GM12865 (cell line): Measurements from ENCODE around the gene BLTP3B.
A peak's percentile ranks its signal among the peaks of the same experiment; 100 is the strongest.

Experiments
- DNase-seq: peaks from one replicate; pipeline ENCODE4 v3.0.0; 2010; ENCODE audit warnings: low read depth
- H3K4me3 ChIP-seq: 2 replicates; pipeline ENCODE4 v1.5.1; 2011; ENCODE audit warnings: mild to moderate bottlenecking, low read depth, low read length, control low read depth
- TF ChIP-seq, protein P1 (sequence below): IDR thresholded peaks from 2 replicates; pipeline ENCODE4 v1.5.1; 2011; ENCODE audit warnings: low read length, control low read depth, low read depth, inconsistent platforms; ENCODE audit not compliant: insufficient read depth; ENCODE audit errors: missing control alignments

Gene BLTP3B

DNA sequence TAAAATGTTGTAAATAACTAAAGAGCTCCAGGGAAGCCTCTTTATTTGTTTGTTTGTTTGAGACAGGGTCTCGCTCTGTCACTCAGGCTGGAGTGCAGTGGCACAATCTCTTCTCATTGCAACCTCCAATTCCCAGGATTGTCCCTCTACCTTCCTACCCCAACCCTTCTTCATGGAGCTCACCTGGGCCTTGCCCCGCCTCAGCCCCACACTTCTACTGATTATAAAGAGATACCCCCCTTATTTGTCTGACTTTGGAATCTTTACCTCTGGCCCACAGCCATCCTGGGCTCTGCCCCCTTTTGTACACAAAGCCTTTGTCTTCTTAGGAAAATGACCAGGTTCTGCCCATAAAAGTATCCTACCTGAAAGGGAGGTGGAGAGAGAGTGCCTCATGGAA lies 9.1 kb upstream of the BLTP3B start:
- H3K4me3 ChIP-seq = no peak overlapping the region
- TF ChIP-seq, protein P1, sequence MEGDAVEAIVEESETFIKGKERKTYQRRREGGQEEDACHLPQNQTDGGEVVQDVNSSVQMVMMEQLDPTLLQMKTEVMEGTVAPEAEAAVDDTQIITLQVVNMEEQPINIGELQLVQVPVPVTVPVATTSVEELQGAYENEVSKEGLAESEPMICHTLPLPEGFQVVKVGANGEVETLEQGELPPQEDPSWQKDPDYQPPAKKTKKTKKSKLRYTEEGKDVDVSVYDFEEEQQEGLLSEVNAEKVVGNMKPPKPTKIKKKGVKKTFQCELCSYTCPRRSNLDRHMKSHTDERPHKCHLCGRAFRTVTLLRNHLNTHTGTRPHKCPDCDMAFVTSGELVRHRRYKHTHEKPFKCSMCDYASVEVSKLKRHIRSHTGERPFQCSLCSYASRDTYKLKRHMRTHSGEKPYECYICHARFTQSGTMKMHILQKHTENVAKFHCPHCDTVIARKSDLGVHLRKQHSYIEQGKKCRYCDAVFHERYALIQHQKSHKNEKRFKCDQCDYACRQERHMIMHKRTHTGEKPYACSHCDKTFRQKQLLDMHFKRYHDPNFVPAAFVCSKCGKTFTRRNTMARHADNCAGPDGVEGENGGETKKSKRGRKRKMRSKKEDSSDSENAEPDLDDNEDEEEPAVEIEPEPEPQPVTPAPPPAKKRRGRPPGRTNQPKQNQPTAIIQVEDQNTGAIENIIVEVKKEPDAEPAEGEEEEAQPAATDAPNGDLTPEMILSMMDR = no peak
- DNase-seq = no peak

DNA sequence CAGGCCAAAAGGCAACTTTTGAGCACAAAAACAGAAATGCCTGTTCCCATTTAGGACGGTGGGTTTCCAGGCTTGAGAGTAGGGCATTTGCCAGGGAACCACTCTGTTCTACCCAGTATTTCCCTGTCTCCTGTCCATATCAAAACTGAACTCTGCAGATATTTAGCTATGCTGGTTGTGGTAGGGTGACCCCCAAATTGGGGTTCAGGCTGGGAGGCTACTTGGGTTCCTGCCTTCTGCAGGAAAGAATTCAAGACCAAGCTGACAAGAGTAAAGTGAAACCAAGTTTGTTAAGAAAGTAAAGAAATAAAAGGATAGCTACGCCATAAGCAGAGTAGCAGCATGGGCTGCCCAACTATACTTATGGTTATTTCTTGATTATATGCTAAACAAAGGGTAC lies 3.6 kb upstream of the BLTP3B start:
- TF ChIP-seq, protein P1 = no peak
- no peak for DNase-seq
- H3K4me3 ChIP-seq = no peak overlapping the region

DNA sequence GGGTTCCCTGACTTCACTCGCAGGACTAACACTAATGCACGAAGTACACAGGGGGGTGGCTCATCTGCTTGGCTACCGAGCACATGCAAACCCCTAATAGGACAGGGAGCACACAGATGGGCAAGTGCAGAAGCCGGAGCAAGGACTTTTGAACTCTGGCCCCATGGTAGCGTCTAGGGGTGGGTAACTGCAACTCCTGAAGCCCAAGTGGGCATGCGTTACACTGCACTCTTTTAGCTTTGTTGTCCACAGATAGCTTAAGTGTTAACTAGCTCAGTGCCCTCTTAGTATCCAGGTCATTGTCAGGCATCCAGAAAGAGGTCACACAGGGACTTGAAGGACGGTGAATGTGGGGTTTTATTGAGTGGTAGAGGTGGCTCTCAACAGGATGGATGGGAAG lies 3.0 kb upstream of the BLTP3B start:
- no peak for DNase-seq
- TF ChIP-seq, protein P1 = no peak
- H3K4me3 ChIP-seq = no peak overlapping the region

DNA sequence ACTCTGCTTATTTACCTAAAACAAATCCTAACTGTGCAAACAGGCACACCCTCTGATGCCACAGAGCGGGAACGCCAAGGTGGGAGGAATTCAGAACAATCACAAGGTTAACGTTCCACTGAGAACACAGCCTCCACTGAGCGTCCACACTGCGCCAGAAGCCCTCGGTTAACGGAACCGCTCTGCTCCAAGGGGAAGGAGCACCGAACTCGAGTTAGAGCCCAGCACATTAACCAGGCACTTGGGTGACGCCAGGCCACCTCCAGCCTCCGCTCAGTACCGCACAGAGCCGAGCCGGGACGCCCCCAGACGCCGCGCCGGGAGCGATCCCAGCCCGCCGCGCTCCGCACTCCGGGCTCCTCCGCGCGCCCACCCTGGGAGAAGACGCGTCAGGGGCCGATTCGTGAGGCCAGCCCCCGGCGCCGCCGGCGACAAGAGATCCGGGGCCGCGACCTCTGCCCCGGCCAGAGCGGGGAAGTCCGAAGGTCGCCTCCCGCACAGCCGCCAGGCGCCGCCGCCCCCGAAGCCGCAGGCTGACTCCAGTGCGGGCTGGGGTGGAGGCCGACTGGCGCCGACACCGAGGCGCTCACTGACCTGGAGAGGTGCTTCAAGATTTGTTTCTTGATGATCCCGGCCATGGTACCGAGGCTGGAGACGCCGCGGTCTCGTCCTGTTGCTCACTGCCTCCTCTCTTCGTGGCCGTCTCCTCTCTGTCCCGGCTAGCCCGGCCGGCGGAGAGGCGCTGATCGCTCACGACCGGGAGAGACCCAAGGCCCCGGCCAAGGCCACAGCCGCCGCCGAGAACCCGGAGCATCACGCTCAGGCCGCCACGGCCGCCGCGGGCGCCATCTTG lies 450 bp downstream of the BLTP3B start:
- TF ChIP-seq, protein P1 = no peak
- DNase-seq = peak; percentile 63
- peak overlapping the region; percentile 67 for H3K4me3 ChIP-seq

DNA sequence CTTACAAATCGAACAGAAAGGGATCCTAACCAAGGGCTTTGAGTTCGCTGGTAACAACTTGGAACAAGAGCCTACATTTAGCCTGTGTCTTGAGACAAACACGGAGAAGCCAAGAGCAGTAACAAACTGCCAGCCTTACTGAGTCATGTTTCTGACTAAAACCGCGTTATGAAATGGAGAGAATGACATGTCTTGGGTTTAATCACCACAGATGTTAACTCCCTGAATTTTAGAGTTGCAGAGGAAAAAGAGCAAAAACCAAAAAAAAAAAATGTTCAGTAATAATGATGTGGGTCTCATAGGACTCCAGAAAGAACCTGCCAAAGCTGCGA lies 1.0 kb downstream of the BLTP3B start:
- peak overlapping the region; percentile 67 for H3K4me3 ChIP-seq
- peak; percentile 56 for DNase-seq
- TF ChIP-seq, protein P1 = no peak

DNA sequence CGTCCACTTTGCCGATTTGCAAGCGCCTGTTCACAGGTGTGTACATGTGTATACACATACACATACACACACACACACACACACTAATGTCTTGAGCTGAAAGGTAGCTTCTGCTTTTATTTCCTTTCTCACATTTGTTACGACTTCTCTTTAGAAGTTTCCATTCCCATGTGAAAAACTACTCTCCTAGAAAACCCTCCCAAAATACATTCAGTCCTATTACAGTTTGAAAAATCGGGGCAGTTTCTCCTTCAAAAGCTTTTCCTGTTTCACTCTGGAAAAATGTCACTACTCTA lies 3.9 kb downstream of the BLTP3B start:
- peak overlapping the region; percentile 30 for H3K4me3 ChIP-seq
- peak; percentile 29 for DNase-seq
- TF ChIP-seq, protein P1 = no peak
